Measurements from ENCODE around the gene TRIM25. TPM values are rescaled to one million over a fixed set of nuclear protein-coding genes. Genes with fewer than 3 reads are reported as not detected.

TRIM25 gene
- polyA plus RNA-seq, 3 donors from 2014 or later, result 3.8 to 10.7 (median 4.7) TPM

DNA sequence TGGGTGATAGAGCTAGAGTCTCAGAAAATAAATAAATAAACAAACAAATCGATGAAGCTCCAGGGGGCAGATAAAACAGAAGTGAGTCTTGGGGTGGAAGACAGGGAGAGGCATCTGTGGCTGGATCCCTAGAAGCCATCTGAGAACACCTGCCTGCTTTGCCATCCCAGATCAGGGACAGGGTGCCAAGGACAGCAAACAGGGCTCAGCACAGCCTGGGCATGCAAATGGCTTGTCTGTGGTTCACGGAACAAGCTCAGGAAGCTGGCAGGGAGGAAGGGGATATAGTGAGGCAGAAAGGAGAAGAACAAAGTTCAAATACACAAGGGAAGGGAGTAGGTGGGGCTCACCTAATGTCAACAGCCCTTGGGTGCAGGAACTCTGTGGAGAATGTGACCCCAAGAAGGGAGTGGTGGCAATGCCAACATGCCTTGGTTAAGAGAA lies 27.5 kb downstream of the TRIM25 start:
- Mint-ChIP-seq H3K4me3 (no peak overlapping the region), H3K9me3 (peaks cover 0 to 7% (median 0%) of the 10 kb centered on the region in 6 donors), H3K27ac (no peak overlapping the region), H3K4me1 (no peaks in the 10 kb centered on the region), H3K27me3 (ENCODE audit: low read depth in 3 of 3) (no peaks in the 10 kb centered on the region), H3K36me3 (peaks cover 23 to 45% (median 30%) of the 10 kb centered on the region in 3 donors)
- DNase-seq, result no peak

DNA sequence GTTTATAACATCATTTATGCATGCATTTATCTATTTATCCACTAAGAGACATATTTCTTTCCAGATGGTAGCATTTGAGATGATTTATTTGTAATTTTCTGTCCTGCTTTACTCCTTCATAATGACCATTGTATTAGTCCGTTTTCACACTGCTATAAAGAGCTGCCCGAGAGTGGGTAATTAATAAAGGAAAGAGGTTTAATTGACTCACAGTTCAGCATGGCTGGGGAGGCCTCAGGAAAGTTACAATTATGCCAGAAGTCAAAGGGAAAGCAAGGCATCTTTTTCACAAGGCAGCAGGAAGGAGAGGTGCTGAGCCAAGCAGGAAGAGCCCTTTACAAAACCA lies 28.6 kb downstream of the TRIM25 start:
- peaks cover 0 to 2% (median 0%) of the 10 kb centered on the region in 3 donors for H3K27me3 Mint-ChIP-seq (ENCODE audit: low read depth in 3 of 3)
- no peaks in the 10 kb centered on the region for H3K4me1 Mint-ChIP-seq
- H3K36me3 Mint-ChIP-seq, result peaks cover 20 to 38% (median 30%) of the 10 kb centered on the region in 3 donors
- no peak overlapping the region for H3K27ac Mint-ChIP-seq
- H3K4me3 Mint-ChIP-seq, result no peak overlapping the region
- DNase-seq, result no peak
- H3K9me3 Mint-ChIP-seq, result peaks cover 0 to 7% (median 0%) of the 10 kb centered on the region in 6 donors

DNA sequence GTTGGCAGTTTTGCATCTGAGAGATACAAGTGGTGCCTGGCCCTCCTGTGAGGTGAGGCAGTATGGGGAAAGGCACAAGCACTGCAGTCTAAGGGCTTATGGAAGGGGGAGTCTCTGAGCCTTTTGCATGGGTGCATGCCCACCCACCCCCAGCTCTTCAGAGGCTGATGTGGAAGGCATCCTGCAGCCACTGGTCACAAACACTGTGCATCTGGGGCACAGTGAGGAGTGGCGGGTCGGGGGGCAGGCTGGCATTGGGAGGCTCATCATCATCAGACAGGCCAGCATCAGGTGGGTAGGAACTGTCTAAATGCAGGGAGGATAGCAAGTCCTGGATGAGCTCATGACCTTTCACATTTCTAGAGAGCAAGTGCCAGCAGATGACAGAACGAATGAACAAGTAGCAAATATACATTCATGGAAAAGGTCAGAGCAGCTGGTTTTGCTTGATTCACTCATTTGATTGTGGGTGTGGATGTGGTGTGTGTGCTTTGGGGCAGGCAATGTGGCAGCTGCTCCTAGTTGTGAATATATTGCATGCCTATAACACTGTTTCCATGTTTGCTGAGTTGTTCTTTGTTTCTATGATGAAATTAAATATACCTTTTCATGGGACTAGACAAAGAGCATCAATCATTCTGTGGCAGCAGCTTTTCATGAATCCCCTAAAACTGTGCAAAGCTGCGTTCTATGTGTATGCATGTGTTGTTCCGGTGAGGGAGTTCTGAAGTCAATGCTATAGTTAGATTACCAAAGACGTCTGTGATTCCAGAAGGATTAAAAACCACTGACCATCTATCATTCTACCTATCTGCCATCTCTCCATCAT lies 29.2 kb downstream of the TRIM25 start:
- Mint-ChIP-seq H3K36me3 (peaks cover 20 to 36% (median 30%) of the 10 kb centered on the region in 3 donors), H3K27ac (peak overlapping the region in 1 of 6 donors; percentile 1), H3K4me3 (no peak overlapping the region), H3K27me3 (ENCODE audit: low read depth in 3 of 3) (peaks cover 0 to 2% (median 0%) of the 10 kb centered on the region in 3 donors), H3K4me1 (no peaks in the 10 kb centered on the region), H3K9me3 (peaks cover 0 to 7% (median 0%) of the 10 kb centered on the region in 6 donors)
- DNase-seq, result no peak

DNA sequence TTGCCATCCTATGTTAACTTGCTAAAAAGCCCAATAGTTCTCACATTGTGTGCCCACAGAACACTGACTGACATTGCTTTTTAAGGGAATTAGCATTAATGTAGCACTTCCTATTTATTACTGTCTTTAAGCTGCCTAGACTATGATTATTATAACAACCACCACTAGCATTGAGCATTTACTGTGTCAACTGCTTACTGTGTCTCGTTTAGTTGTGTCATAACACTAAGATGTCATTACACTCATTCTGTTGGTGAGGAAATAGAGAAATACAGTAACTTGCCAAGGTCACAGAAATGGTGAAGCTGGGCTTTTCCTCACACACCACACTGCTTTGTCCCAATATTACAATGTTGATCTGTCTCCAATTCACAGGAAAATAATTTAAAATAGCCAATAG lies 30.2 kb downstream of the TRIM25 start:
- peaks cover 0 to 2% (median 0%) of the 10 kb centered on the region in 3 donors for H3K27me3 Mint-ChIP-seq (ENCODE audit: low read depth in 3 of 3)
- peaks cover 13 to 30% (median 24%) of the 10 kb centered on the region in 3 donors for H3K36me3 Mint-ChIP-seq
- H3K4me3 Mint-ChIP-seq, result no peak overlapping the region
- H3K9me3 Mint-ChIP-seq, result peaks cover 0 to 7% (median 0%) of the 10 kb centered on the region in 6 donors
- no peak for DNase-seq
- no peak overlapping the region for H3K27ac Mint-ChIP-seq
- H3K4me1 Mint-ChIP-seq, result no peaks in the 10 kb centered on the region

DNA sequence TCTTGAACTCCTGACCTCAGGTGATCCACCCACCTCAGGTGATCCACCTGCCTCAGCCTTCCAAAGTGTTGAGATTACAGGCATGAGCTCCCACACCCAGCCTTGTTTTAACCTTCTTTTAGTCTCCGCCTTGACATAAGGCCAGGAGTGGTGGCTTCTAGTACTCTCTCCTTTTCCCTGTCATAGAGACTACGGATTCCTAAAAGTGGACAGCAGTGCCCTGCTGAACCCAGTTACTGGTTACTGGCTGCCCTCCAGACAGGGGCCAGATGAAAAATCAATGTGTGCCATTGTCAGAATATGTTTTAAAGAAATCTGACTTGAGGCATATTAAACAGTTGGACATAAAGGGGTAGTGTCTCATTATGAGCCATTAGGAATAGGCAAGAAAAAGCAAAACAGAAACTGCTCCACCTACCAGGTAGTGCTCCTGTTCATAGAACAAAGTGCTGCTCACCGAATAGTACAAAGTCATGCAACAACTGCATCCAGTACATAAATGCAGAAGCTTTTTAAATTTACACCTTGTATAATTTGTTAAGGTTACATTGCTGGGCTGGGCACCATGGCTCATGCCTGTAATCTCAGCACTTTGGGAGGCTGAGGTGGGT lies 32.1 kb downstream of the TRIM25 start:
- Mint-ChIP-seq H3K36me3 (peaks cover 0 to 12% (median 11%) of the 10 kb centered on the region in 3 donors), H3K27ac (no peak overlapping the region), H3K4me3 (no peak overlapping the region), H3K27me3 (ENCODE audit: low read depth in 3 of 3) (peaks cover 0 to 2% (median 2%) of the 10 kb centered on the region in 3 donors), H3K4me1 (no peaks in the 10 kb centered on the region), H3K9me3 (no peaks in the 10 kb centered on the region)
- no peak for DNase-seq

DNA sequence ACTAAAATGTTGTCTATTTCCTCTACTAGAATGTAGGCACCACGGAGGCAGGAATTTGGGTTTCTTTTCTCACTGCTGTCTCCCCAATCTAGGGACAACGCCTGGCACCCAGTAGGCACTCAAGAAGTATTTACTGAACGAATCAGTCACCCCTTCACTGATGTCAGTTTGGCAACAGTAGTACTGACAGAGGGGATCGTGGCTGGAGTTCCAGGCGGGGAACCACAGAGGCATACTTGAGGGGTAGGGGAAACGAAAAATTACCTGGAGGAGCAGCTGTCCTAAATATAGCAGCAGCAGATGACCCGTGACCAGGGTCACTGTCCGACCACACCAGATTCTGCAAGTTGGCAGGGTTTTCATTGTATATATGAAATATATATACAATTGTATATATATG lies 33.3 kb downstream of the TRIM25 start:
- H3K36me3 Mint-ChIP-seq, result peaks cover 0 to 5% (median 5%) of the 10 kb centered on the region in 3 donors
- no peaks in the 10 kb centered on the region for H3K9me3 Mint-ChIP-seq
- H3K4me1 Mint-ChIP-seq, result no peaks in the 10 kb centered on the region
- no peak for DNase-seq
- H3K27ac Mint-ChIP-seq, result no peak overlapping the region
- no peak overlapping the region for H3K4me3 Mint-ChIP-seq
- peaks cover 0 to 5% (median 2%) of the 10 kb centered on the region in 3 donors for H3K27me3 Mint-ChIP-seq (ENCODE audit: low read depth in 3 of 3)

DNA sequence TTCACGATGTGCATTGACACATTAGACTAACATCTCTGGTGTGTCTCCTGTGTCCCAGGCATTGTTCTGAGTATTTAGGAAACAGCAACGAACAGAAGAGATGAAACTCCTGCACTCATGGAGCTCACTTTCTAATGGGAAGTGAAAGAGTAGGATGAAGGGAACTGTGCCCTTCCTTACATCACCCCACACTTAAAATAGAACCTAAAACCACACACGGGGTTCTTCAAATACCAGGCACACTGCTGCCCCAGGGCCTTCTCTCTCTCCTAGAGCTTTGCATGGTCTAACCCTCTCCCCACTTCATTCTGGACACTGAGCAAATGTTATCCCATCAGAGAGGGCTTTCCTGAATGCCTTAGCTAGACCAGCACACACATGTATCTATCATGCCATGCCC lies 33.7 kb downstream of the TRIM25 start:
- no peak overlapping the region for H3K27ac Mint-ChIP-seq
- no peak overlapping the region for H3K4me3 Mint-ChIP-seq
- no peaks in the 10 kb centered on the region for H3K4me1 Mint-ChIP-seq
- no peak for DNase-seq
- no peaks in the 10 kb centered on the region for H3K9me3 Mint-ChIP-seq
- peaks cover 0 to 5% (median 1%) of the 10 kb centered on the region in 3 donors for H3K36me3 Mint-ChIP-seq
- H3K27me3 Mint-ChIP-seq (ENCODE audit: low read depth in 3 of 3), result peaks cover 0 to 5% (median 2%) of the 10 kb centered on the region in 3 donors

DNA sequence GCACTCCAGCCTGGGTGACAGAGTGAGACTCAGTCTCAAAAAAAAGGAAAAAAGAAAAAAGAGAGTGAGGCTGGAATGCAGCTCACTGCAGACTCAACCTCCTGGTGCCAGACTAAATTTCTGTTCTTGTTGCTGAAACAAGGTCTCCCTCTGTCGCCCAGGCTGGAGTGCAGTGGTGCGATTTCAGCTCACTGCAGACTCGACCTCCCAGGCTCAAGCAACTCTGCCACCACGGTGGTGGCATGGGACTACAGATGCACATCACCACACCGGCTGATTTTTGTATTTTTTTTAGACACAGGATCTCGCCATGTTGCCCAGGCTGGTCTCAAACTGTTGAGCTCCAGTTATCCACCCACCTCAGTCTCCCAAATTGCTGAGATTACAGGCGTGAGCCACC lies 34.6 kb downstream of the TRIM25 start:
- no peaks in the 10 kb centered on the region for H3K4me1 Mint-ChIP-seq
- peaks cover 0 to 5% (median 0%) of the 10 kb centered on the region in 3 donors for H3K36me3 Mint-ChIP-seq
- no peak overlapping the region for H3K4me3 Mint-ChIP-seq
- no peak for DNase-seq
- peaks cover 0 to 5% (median 2%) of the 10 kb centered on the region in 3 donors for H3K27me3 Mint-ChIP-seq (ENCODE audit: low read depth in 3 of 3)
- H3K9me3 Mint-ChIP-seq, result no peaks in the 10 kb centered on the region
- no peak overlapping the region for H3K27ac Mint-ChIP-seq

DNA sequence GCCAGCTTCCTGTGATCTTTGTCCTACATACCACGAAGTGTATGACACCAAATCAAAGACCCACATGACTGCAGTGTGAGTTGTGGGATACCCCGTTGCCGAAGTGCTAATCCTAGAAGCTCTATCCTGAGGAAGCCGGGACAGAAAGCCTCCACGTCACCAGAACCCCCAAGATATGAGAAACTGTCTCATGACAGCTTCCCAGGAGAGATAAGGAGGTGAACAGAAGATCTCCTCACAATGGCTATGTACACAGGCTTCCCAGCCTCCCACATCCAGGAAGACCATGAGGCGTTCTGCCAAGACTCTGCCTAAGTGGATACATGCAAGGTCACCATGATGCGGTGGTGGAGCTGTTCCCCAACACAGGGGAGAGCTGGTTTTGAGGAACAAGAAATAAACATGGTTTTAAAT lies 37.1 kb downstream of the TRIM25 start:
- Mint-ChIP-seq H3K4me3 (no peak overlapping the region), H3K9me3 (no peaks in the 10 kb centered on the region), H3K27ac (no peak overlapping the region), H3K4me1 (no peaks in the 10 kb centered on the region), H3K36me3 (peaks cover 0 to 5% (median 0%) of the 10 kb centered on the region in 3 donors), H3K27me3 (ENCODE audit: low read depth in 3 of 3) (peaks cover 0 to 10% (median 2%) of the 10 kb centered on the region in 3 donors)
- DNase-seq, result no peak

DNA sequence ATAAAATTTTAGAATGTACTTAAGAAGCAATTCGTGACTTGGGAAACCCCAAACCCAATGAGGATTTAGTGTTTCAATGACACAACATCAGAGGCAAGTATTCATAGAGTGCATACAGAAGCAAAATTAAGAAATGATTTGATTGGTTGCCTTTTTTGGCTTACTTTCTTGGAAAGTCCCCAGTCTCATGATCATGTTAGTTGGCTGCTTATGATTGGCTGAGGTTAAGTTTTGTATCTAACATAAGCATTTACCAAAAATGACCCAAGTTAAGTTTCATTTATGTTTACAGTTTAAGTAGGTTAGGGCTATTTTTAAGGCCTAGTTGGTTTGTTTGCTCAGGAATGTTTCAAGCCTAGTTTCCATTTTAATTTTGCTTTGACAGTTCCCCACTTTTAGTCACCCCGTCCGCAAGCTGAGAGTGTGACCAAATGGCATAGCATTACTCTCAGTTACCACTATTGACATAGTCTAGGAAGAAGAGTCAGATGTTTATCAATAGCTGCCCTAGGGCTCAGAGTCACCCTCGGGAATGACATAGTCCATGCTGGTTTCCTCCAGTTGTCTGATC lies 43.7 kb downstream of the TRIM25 start:
- Mint-ChIP-seq H3K4me3 (no peak overlapping the region), H3K27ac (no peak overlapping the region), H3K9me3 (no peaks in the 10 kb centered on the region), H3K36me3 (peaks cover 0 to 3% (median 2%) of the 10 kb centered on the region in 3 donors), H3K27me3 (ENCODE audit: low read depth in 3 of 3) (peaks cover 0 to 4% (median 0%) of the 10 kb centered on the region in 3 donors), H3K4me1 (no peaks in the 10 kb centered on the region)
- no peak for DNase-seq

DNA sequence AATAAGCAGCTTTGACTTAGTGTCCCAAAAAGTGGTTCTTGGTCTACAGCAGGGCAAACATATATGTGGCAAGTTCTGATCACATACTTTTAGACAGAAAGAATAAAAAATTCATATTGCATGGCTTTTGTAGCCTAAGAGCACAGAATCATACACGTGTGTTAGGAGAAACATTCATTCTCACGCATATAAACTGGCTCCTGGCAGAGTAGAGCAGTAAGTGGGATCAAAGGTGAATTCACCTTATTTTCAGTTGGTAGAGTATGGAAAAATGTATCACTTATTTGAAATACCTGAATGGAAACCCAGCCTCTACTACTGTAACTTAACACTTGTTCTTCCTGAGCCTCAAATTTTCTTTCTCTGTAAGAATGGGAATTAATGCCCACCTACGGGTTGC lies 45.1 kb downstream of the TRIM25 start:
- DNase-seq, result no peak
- no peaks in the 10 kb centered on the region for H3K9me3 Mint-ChIP-seq
- no peak overlapping the region for H3K4me3 Mint-ChIP-seq
- peaks cover 3 to 8% (median 6%) of the 10 kb centered on the region in 3 donors for H3K36me3 Mint-ChIP-seq
- no peak overlapping the region for H3K27ac Mint-ChIP-seq
- H3K27me3 Mint-ChIP-seq (ENCODE audit: low read depth in 3 of 3), result peaks cover 0 to 4% (median 0%) of the 10 kb centered on the region in 3 donors
- H3K4me1 Mint-ChIP-seq, result no peaks in the 10 kb centered on the region

DNA sequence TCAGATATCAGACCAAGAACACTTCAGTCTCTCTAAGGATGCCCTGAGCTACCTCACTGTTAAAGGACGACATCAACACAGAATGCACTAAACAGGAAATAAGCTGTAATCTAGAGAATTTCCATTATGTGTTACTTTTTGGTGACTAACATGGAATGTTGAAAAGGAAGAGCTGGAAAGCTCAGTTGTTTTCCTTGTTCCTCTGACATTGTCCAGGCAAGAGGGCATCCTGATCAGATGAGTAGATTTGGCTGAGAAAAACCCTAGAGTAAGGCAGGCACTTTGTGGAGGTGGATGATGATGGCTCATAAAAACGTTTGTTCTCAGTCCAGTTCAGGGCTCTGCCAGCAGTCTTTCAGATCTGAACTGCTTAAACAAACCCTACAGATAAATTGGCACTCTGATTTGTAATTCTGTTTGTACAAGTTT lies 45.9 kb downstream of the TRIM25 start:
- Mint-ChIP-seq H3K9me3 (no peaks in the 10 kb centered on the region), H3K27me3 (ENCODE audit: low read depth in 3 of 3) (no peaks in the 10 kb centered on the region), H3K4me1 (no peaks in the 10 kb centered on the region), H3K36me3 (peaks cover 3 to 11% (median 9%) of the 10 kb centered on the region in 3 donors), H3K27ac (peak overlapping the region in 1 of 6 donors; percentile 43), H3K4me3 (no peak overlapping the region)
- no peak for DNase-seq

DNA sequence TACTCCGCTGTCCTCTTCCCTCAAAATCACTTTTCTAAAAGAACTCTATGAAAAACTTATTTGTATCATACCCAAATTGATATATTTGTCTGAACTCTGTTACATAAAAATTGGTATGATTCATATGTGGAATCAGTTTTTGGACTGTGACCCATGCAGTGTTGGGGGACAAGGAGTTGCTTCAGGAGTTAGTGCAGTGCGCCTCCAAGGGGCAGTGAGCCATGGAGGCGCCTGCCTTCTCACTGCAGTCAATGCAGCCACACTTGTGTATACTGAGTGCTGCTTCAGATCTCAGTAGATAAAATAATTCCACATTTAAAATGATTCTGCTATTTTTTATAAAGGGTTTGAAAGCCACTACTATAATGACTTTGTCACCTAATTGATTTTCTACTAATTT lies 47.4 kb downstream of the TRIM25 start:
- Mint-ChIP-seq H3K9me3 (no peaks in the 10 kb centered on the region), H3K36me3 (peaks cover 14 to 23% (median 17%) of the 10 kb centered on the region in 3 donors), H3K27ac (no peak overlapping the region), H3K4me1 (no peaks in the 10 kb centered on the region), H3K27me3 (ENCODE audit: low read depth in 3 of 3) (no peaks in the 10 kb centered on the region), H3K4me3 (no peak overlapping the region)
- no peak for DNase-seq

DNA sequence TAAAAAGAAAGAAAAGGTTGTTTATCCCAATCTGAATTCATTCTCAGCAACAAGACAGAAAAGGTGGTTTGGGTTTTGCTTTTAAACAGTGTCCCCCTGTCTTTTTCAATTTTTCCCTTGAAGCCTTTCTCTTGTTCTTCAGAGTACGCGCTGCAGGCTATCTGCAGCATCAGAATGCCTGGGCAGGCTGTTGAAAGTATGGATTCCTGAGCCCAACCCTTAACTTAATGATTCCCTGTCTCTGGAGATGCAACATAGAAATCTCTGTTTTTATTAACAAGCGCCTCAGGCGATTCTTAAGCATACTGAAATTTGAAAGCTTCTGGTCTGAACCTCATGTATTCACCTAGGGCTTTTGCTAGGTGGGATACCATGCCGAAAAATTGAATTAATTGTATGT lies 47.8 kb downstream of the TRIM25 start:
- no peak overlapping the region for H3K27ac Mint-ChIP-seq
- H3K4me1 Mint-ChIP-seq, result no peaks in the 10 kb centered on the region
- H3K36me3 Mint-ChIP-seq, result peaks cover 17 to 27% (median 18%) of the 10 kb centered on the region in 3 donors
- H3K4me3 Mint-ChIP-seq, result no peak overlapping the region
- H3K27me3 Mint-ChIP-seq (ENCODE audit: low read depth in 3 of 3), result no peaks in the 10 kb centered on the region
- no peaks in the 10 kb centered on the region for H3K9me3 Mint-ChIP-seq
- no peak for DNase-seq
